SK-N-SH (cell line): ENCODE results near the gene ZNF473.

Experiments used
- CTCF ChIP-seq: fragments of 200-600 bp; sonication (generic); IDR thresholded peaks from 2 replicates; pipeline ENCODE4 v1.6.1; 2017; ENCODE audit warnings: antibody characterized with exemption, mild to moderate bottlenecking, moderate library complexity
- EP300 ChIP-seq, 2 experiments: IDR thresholded peaks; 2 replicates each; pipeline versions ENCODE4 v1.4.0 to v1.6.1; 2012; ENCODE audit warnings: borderline replicate concordance in 1 of 2, low read depth in 1 of 2, low read length in 1 of 2
- EZH2phosphoT487 ChIP-seq: fragments of 200-600 bp; sonication (generic); IDR thresholded peaks from 2 replicates; pipeline ENCODE4 v1.6.1; 2017; ENCODE audit warnings: low read depth, mixed run types, mild to moderate bottlenecking, antibody characterized with exemption, moderate library complexity, borderline replicate concordance
- GATA2 ChIP-seq: sonication (generic); formaldehyde crosslinking; IDR thresholded peaks from 2 replicates; pipeline ENCODE4 v1.5.0; 2020; ENCODE audit warnings: mild to moderate bottlenecking, missing genetic modification reagents
- IRF3 ChIP-seq: fragments of 150-350 bp; IDR thresholded peaks from 2 replicates; pipeline ENCODE4 v1.6.1; 2016; ENCODE audit warnings: mild to moderate bottlenecking, low read depth, low read length
- JUND ChIP-seq: IDR thresholded peaks from 2 replicates; pipeline ENCODE4 v1.4.0; 2012
- POLR2AphosphoS5 ChIP-seq: IDR thresholded peaks from 2 replicates; pipeline ENCODE4 v1.6.1; 2012; ENCODE audit warnings: low read depth, low read length

GRCh38 chr19:50030937-50031336 lies 5.1 kb downstream of the ZNF473 start:
- TF ChIP-seq IRF3 (no peak), CTCF (no peak), EP300 (IDR thresholded peaks at IDR 0.05; ENCODE audit: borderline replicate concordance in 1 of 2, low read depth in 1 of 2, low read length in 1 of 2) (no peak), JUND (no peak), POLR2AphosphoS5 (no peak), EZH2phosphoT487 (no peak), GATA2 (CRISPR knock-in tag) (no peak)
